SU-DHL-6 (cell line): ENCODE results near the gene RAVER2.

Experiments
- H2AFZ ChIP-seq: fragments of 200-600 bp; sonication (generic); 2 replicates; pipeline ENCODE4 v1.6.1; 2014; ENCODE audit warnings: low read depth, mild to moderate bottlenecking, moderate library complexity, mixed read lengths, antibody characterized with exemption, low read length; ENCODE audit not compliant: severe bottlenecking
- H3F3A ChIP-seq: fragments of 200-600 bp; shearing (Covaris generic); 2 replicates; pipeline ENCODE4 v1.6.0; 2016; ENCODE audit warnings: antibody characterized with exemption, mild to moderate bottlenecking; ENCODE audit not compliant: insufficient read depth
- H3K27ac ChIP-seq: fragments of 200-600 bp; sonication (generic); 2 replicates; pipeline ENCODE4 v1.5.1; 2016; ENCODE audit warnings: low read depth, mild to moderate bottlenecking, low read length, moderate library complexity, mixed read lengths
- H3K27me3 ChIP-seq: fragments of 200-600 bp; sonication (generic), shearing (Covaris generic); 2 replicates; pipeline ENCODE4 v1.6.0; 2014; ENCODE audit warnings: mild to moderate bottlenecking, low read length
- H3K36me3 ChIP-seq: fragments of 200-600 bp; sonication (generic); 2 replicates; pipeline ENCODE4 v1.6.1; 2014; ENCODE audit warnings: mild to moderate bottlenecking, low read length, mixed read lengths
- H3K4me2 ChIP-seq: fragments of 300-600, 200-600 bp; shearing (Covaris generic), sonication (generic); 2 replicates; pipeline ENCODE4 v1.6.0; 2014; ENCODE audit warnings: low read length, low read depth, mild to moderate bottlenecking; ENCODE audit not compliant: poor library complexity, severe bottlenecking
- H3K4me3 ChIP-seq: fragments of 200-600 bp; sonication (generic); 2 replicates; pipeline ENCODE4 v1.5.1; 2014; ENCODE audit warnings: antibody characterized with exemption, low read length, mild to moderate bottlenecking, mixed read lengths; ENCODE audit not compliant: insufficient read depth, poor library complexity, severe bottlenecking
- H3K79me2 ChIP-seq: fragments of 200-600 bp; sonication (generic); 2 replicates; pipeline ENCODE4 v1.6.1; 2014; ENCODE audit warnings: mild to moderate bottlenecking, low read length, moderate library complexity; ENCODE audit not compliant: insufficient read depth
- H3K9ac ChIP-seq: fragments of 200-600 bp; sonication (generic); 2 replicates; pipeline ENCODE4 v1.7.0; 2014; ENCODE audit warnings: mild to moderate bottlenecking, low read length
- H3K9me2 ChIP-seq: fragments of 200-600 bp; sonication (generic); replicated peaks from 2 replicates; pipeline ENCODE4 v1.6.1; 2014; ENCODE audit warnings: low read length; ENCODE audit not compliant: insufficient read depth
- H3K9me3 ChIP-seq: fragments of 200-600 bp; sonication (generic); 2 replicates; pipeline ENCODE4 v1.6.1; 2014; ENCODE audit warnings: low read length, mixed read lengths; ENCODE audit not compliant: insufficient read depth
- H4K20me1 ChIP-seq: fragments of 200-600 bp; sonication (generic); 2 replicates; pipeline ENCODE4 v1.6.1; 2014; ENCODE audit warnings: low read depth, mild to moderate bottlenecking, antibody characterized with exemption, low read length, moderate library complexity, mixed read lengths
- CTCF ChIP-seq: fragments of 200-600 bp; sonication (generic); IDR thresholded peaks from one replicate; pipeline ENCODE4 v1.5.1; 2017; ENCODE audit warnings: antibody characterized with exemption, mild to moderate bottlenecking, low read length, moderate library complexity; ENCODE audit not compliant: insufficient read depth, poor library complexity, severe bottlenecking
- EZH2phosphoT487 ChIP-seq: fragments of 200-600 bp; sonication (generic), shearing (Covaris generic); conservative IDR thresholded peaks from 2 replicates; pipeline ENCODE4 v1.6.1; 2018; ENCODE audit warnings: mild to moderate bottlenecking, antibody characterized with exemption, low read length, moderate library complexity, mixed read lengths

The RAVER2 gene

GRCh38 chr1:64846573-64847430 is 101.9 kb downstream of the RAVER2 start:
- Histone ChIP-seq H2AFZ (no peak overlapping the region), H3K9ac (no peak overlapping the region), H3K27ac (no peak overlapping the region), H3K79me2 (no peaks in the 10 kb centered on the region), H3K4me2 (no peak overlapping the region), H3F3A (no peaks in the 10 kb centered on the region), H3K9me2 (no peaks in the 10 kb centered on the region), H3K36me3 (no peaks in the 10 kb centered on the region), H3K9me3 (no peaks in the 10 kb centered on the region), H4K20me1 (no peaks in the 10 kb centered on the region), H3K4me3 (no peak overlapping the region), H3K27me3 (no peaks in the 10 kb centered on the region)
- no peak for TF ChIP-seq EZH2phosphoT487
- TF ChIP-seq CTCF = no peak

- TF ChIP-seq CTCF = no peak
- TF ChIP-seq EZH2phosphoT487 = no peak
- no peak overlapping the region for H3K4me3 ChIP-seq
- no peak overlapping the region for H3K4me2 ChIP-seq
- H3K79me2 ChIP-seq = no peaks in the 10 kb centered on the region
- H3K36me3 ChIP-seq = no peaks in the 10 kb centered on the region
- no peaks in the 10 kb centered on the region for H3K27me3 ChIP-seq
- no peak overlapping the region for H2AFZ ChIP-seq
- no peak overlapping the region for H3K9ac ChIP-seq
- H3K27ac ChIP-seq = no peak overlapping the region
- H4K20me1 ChIP-seq = no peaks in the 10 kb centered on the region
- no peaks in the 10 kb centered on the region for H3K9me3 ChIP-seq
- no peaks in the 10 kb centered on the region for H3K9me2 ChIP-seq
- no peaks in the 10 kb centered on the region for H3F3A ChIP-seq
Observed at GRCh38 chr1:64847666-64848065, 102.8 kb downstream of the RAVER2 start.

- Histone ChIP-seq H3K36me3 (no peaks in the 10 kb centered on the region), H3K9ac (no peak overlapping the region), H3K4me2 (no peak overlapping the region), H4K20me1 (no peaks in the 10 kb centered on the region), H3K27me3 (no peaks in the 10 kb centered on the region), H2AFZ (no peak overlapping the region), H3K27ac (no peak overlapping the region), H3K79me2 (no peaks in the 10 kb centered on the region), H3K9me2 (no peaks in the 10 kb centered on the region), H3F3A (no peaks in the 10 kb centered on the region), H3K9me3 (no peaks in the 10 kb centered on the region), H3K4me3 (no peak overlapping the region)
- TF ChIP-seq CTCF = no peak
- no peak for TF ChIP-seq EZH2phosphoT487
Observed at GRCh38 chr1:64848136-64848535, 103.3 kb downstream of the RAVER2 start.
